ENCODE results near the gene INHA. TPM values are rescaled to one million over a fixed set of nuclear protein-coding genes. Genes with fewer than 3 reads are reported as not detected.

INHA gene
- polyA plus RNA-seq, 1 experiment, result 0.12 TPM

GRCh38 chr2:219607931-219608330, 35.8 kb downstream of the INHA start:
- H3K27ac ChIP-seq (ENCODE audit: low read depth, low read length), result no peak overlapping the region
- H3K9me3 ChIP-seq (ENCODE audit: control insufficient read depth, insufficient read depth, low read length), result no peaks in the 10 kb centered on the region
- no peak for TF ChIP-seq CTCF (IDR thresholded peaks at IDR 0.05; ENCODE audit: low read depth, low read length)
- POLR2A ChIA-PET, result no interaction called here
- no peak for DNase-seq (ENCODE audit: low read depth, low spot score)
- H3K4me3 ChIP-seq (ENCODE audit: low read depth, low read length), result no peak overlapping the region
- CTCF ChIA-PET, result interaction anchor here (2.5 kb wide), 1 partner anchor 12 kb away, joined by 6 read pairs; no protein-coding TSS in a partner anchor
- H3K27me3 ChIP-seq (ENCODE audit: control insufficient read depth, insufficient read depth, low read length), result no peaks in the 10 kb centered on the region

- H3K9me3 ChIP-seq (ENCODE audit: control insufficient read depth, insufficient read depth, low read length), result no peaks in the 10 kb centered on the region
- no peak overlapping the region for H3K4me3 ChIP-seq (ENCODE audit: low read depth, low read length)
- H3K27ac ChIP-seq (ENCODE audit: low read depth, low read length), result no peak overlapping the region
- TF ChIP-seq CTCF (IDR thresholded peaks at IDR 0.05; ENCODE audit: low read depth, low read length), result no peak
- H3K27me3 ChIP-seq (ENCODE audit: control insufficient read depth, insufficient read depth, low read length), result no peaks in the 10 kb centered on the region
- POLR2A ChIA-PET, result no interaction called here
- DNase-seq (ENCODE audit: low read depth, low spot score), result no peak
- CTCF ChIA-PET, result no interaction called here
These were observed 36.4 kb downstream of the INHA start for GRCh38 chr2:219608399-219608964.

- ChIA-PET POLR2A (no interaction called here), CTCF (interaction anchor here (0.6 kb wide), 1 partner anchor 80 kb away, joined by 3 read pairs; no protein-coding TSS in a partner anchor)
- H3K9me3 ChIP-seq (ENCODE audit: control insufficient read depth, insufficient read depth, low read length), result no peaks in the 10 kb centered on the region
- no peak overlapping the region for H3K27ac ChIP-seq (ENCODE audit: low read depth, low read length)
- TF ChIP-seq CTCF (IDR thresholded peaks at IDR 0.05; ENCODE audit: low read depth, low read length), result no peak
- H3K27me3 ChIP-seq (ENCODE audit: control insufficient read depth, insufficient read depth, low read length), result no peaks in the 10 kb centered on the region
- no peak overlapping the region for H3K4me3 ChIP-seq (ENCODE audit: low read depth, low read length)
- DNase-seq (ENCODE audit: low read depth, low spot score), result no peak
These were observed 37.1 kb downstream of the INHA start for GRCh38 chr2:219609149-219609750.

GRCh38 chr2:219611306-219611705, 39.2 kb downstream of the INHA start:
- H3K27me3 ChIP-seq (ENCODE audit: control insufficient read depth, insufficient read depth, low read length), result no peaks in the 10 kb centered on the region
- ChIA-PET CTCF (no interaction called here), POLR2A (no interaction called here)
- H3K9me3 ChIP-seq (ENCODE audit: control insufficient read depth, insufficient read depth, low read length), result no peaks in the 10 kb centered on the region
- H3K27ac ChIP-seq (ENCODE audit: low read depth, low read length), result no peak overlapping the region
- no peak for DNase-seq (ENCODE audit: low read depth, low spot score)
- TF ChIP-seq CTCF (IDR thresholded peaks at IDR 0.05; ENCODE audit: low read depth, low read length), result no peak
- no peak overlapping the region for H3K4me3 ChIP-seq (ENCODE audit: low read depth, low read length)

GRCh38 chr2:219611866-219612576, 39.9 kb downstream of the INHA start:
- POLR2A ChIA-PET, result interaction anchor here (0.6 to 0.8 kb wide), 2 partner anchors 9 kb away, joined by 3 to 7 read pairs; no protein-coding TSS in a partner anchor
- CTCF ChIA-PET, result no interaction called here
- no peak for DNase-seq (ENCODE audit: low read depth, low spot score)

More at GRCh38 chr2:219611866-219612576, 39.9 kb downstream of the INHA start:
- H3K27ac ChIP-seq (ENCODE audit: low read depth, low read length), result no peak overlapping the region
- no peak for TF ChIP-seq CTCF (IDR thresholded peaks at IDR 0.05; ENCODE audit: low read depth, low read length)
- no peak overlapping the region for H3K4me3 ChIP-seq (ENCODE audit: low read depth, low read length)
- no peaks in the 10 kb centered on the region for H3K27me3 ChIP-seq (ENCODE audit: control insufficient read depth, insufficient read depth, low read length)
- H3K9me3 ChIP-seq (ENCODE audit: control insufficient read depth, insufficient read depth, low read length), result no peaks in the 10 kb centered on the region
